ENCODE measurements around the gene ARHGAP22.
"Not testable (repeated sequence)": the region's sequence is repeated elsewhere in the genome, so short reads cannot be mapped to it uniquely, and the experiment has no call there.

Gene ARHGAP22

DNA sequence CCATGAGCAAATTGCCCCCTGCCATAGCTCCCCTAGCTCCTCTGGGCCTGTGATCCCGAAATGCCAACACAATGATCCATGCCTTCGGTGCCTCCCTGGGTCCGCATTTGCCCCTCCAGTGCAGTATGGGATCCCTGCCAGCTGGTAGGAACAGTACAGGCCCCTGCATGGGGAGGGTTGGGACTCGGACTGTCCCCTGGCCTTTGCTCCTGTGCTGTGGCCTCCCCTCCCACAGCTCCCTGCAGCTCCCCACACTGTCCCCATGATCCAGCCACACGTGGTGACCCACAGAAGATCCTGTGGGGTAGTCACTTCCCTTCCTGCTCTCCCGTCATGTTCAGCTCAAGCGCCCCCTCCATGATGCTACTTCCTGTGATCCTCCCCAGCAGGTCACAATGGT is 158.1 kb downstream of the ARHGAP22 start:
- DNase-seq, result no peak

DNA sequence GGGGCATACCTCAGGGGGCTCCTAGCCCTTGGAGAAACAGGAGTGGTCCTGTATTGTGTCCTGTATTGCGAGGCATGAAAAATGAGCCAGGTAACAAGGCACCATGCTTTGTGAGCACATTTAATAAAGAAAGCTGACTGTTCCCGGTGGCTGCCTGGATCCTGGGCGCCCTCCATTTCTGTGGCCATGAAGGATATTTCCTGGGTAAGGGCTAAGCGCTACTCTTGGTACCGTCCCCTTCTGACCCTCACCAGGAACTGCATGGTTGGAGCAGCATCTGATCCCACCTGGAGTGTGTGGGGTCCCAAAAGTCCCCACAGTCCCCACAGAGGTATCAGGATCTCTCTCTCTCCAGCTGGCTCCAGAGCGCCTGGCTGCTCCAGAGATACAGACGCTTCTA is 158.9 kb downstream of the ARHGAP22 start:
- DNase-seq, result no peak

DNA sequence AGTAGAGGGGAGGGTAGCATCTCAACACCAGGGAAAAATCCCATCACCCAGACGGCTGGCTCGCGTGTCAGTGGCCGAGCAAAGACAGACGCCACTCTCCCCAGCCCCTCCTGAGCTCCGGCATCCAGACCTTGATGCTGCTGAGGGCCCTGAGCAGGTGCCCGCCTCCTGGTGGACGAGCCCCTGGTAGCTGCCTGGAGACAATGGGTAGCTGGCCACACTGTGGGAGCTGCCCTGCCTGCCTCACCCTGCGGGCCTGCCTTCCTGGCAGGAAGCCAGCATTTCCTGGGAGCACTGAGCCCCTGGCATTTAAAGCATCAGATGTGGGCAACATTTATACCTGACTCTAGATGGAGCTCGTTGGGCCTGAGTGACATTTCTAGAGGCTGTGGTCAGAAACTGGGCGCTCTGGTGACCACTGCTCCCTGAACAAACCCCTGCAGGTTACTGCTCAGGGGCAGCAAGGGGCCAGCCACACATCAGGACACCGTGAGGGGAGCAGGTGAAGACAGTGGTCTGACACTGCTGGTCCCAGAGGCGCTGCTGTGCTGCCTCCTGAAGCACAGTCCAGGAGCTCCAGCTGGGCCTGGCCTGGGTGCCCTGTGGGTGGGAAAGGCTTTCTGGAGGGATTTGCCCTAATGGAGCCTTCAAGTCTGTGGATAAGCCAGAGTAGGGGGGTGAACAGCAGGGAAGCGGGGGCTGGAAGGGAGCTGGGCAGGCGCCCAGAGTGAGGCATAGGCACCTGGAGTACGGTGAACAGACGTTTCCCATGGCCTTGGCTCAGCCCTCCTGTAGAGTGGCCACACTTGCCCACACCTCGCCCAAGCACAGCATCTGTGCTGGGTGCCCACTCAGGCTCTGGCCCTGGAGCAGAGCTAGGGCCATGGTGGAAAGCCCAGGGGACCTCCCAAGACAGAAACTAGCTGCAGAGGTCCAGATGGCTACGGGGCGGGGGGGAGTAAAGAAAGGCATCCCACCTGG is 159.7 kb downstream of the ARHGAP22 start:
- no peak for DNase-seq

DNA sequence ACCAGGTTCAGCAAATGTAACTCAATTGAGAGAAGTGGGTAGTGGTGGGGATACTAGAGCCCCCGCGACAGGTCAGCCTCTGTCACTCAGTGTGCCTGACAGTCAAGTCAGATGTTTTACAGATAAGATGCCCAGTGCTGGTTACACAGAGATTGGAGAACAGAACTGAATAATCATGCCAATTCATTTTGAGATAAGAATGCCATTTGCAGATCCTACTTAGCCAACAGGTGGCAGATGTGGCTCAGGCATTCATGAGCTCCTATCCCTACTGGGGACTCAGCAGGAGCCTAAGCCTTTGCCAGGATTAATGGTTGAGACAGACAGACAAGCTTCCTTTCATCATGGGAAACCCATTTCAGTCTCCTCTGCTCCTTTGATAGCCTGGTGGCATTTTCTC is 160.6 kb downstream of the ARHGAP22 start:
- DNase-seq, result no peak

DNA sequence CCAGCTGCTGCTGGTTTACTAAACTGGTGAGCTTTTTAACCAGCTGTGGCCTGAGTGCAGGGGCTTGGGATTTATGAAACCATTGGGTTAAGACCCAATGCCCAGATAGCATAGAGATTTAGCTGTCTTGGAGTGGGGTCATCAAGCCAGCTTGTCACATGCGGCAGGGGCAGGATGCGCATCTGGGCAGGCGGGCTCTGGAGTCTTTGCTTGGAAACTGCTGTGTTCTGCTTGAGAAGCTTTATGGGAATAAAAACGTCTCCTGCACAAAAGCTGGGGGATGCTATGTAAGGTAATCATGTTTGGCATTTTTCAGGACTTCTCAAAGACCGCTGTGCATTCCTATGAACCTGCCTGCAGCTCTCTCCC is 162.1 kb downstream of the ARHGAP22 start:
- DNase-seq, result no peak

DNA sequence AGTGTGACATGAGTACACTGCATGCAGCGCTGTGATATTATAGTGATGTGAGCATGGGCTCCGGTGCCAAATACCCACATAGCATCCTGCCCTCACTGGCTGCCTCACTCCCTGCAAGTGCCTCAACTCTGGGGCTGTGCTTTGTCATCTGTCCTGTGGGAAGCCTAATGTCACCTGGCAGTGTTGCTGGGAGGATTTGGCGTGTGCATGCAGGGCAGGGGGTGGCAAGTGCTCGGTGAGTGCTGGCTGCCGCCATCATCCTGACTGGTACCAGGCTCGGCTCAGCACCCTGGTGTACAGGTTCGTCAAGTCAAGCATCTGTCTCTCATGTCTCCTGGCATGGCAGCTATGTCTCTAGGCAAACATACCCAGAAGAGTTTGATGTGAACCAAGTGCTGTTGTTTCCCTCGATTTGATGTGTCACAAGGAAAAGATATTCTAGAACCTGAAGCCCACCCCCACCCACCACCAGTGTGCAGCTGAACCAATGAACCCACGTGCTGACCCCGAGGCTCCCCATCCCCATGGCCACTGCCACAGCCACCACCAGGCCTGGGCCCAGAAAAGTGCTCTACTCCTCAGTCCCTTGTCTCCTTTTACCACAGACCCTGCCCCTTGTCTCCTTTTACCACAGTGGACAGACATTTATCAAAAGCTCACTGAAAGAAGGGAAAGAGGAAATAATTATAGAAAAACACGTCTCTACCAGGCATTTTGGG is 162.6 kb downstream of the ARHGAP22 start:
- DNase-seq, result no peak

DNA sequence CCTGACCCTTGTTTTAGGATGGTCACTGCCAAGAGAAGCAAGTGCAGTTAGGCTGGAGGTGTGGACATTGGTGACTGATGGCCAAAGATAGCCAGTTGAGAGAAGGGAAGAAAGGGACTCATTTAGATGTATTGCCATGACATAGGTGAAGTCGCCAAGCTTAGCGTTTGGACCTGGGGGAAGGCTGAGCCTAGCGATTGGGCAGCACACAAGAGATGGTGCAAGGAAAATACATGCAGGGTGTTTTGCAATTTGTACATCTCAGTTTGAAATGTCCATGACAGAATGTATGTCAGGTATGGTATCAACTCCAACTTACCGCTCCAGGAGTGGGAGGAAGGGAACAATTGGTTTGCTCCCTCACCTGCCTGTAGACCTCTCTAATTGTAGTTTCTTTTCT is 164.1 kb downstream of the ARHGAP22 start:
- no peak for DNase-seq

DNA sequence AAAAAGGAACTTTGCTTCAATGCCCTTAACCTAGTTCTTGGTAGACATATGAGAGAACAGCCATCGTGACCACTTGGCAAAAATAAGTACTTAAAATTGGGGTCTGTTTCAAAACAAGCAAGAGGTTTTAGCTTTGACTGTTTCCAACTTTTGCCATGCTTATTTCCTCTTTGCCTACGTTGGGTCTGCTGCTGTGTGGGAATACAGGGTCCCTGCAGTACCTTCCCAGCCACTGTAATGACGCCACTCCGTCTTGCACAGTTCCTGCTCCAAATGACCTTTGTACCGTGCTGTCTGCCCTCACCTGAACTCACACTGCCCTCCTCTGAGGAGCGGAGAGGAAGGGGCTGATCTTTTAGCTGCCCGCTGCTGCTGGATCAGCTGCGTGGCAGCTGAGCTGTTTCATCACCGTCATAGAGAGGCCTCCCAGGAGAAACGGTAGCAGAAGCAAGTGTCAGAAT is 165.3 kb downstream of the ARHGAP22 start:
- DNase-seq, result no peak

DNA sequence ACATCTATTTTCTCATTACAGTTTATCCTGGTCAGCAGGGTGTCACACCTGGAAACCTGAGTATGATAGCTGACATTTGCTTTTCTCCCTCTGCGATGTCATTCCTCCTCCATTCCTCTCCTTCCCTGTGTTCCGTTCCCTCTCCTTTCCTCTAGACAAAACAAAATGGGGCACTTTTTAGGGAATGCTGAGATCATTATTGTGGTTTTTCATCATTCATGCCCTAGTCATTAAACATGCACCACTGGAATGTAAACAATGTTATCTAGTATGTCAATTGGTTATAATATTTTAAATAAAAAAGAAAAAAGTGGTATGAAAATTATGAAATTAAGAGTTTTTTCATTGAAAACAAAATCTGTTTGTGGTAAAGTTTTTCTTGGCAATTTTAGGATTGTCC is 165.8 kb downstream of the ARHGAP22 start:
- no peak for DNase-seq

DNA sequence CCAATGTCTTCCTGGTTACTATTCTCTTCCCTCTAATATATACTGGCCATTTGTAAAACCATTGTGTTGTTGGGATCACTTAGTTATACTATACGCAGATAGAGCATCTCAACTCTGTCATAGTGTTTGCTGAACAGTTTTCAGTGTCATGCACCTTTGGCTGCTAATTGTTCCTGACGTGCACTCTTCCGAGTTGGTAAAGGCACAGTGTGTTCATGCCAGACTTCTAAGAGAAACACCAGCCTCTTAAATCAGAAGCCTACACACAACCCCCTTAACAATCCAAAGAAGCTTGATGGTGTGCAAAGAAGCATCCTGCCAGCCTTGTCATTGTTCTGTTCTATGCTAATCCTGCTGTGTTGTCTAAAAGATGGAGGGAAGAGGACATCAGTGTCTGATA is 167.3 kb downstream of the ARHGAP22 start:
- DNase-seq, result no peak

DNA sequence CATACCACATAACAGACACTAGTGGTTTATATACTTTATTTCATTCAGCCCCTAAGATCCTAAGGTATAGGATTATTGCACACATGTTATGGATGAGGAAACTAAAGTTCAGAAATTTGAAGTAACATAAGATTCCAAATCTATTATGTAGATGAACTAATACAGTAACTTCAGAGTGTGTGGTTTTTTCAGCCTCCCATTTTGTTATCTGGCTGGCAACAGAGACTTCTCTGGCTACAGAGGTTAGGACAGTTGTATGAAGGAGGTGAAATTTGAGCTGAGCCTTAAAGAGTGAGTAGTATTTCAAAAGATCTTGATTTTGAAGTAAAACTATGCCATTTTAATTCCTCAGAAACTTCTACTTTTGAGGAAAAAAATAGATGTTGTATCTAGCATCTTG is 173.0 kb downstream of the ARHGAP22 start:
- DNase-seq, result no peak

DNA sequence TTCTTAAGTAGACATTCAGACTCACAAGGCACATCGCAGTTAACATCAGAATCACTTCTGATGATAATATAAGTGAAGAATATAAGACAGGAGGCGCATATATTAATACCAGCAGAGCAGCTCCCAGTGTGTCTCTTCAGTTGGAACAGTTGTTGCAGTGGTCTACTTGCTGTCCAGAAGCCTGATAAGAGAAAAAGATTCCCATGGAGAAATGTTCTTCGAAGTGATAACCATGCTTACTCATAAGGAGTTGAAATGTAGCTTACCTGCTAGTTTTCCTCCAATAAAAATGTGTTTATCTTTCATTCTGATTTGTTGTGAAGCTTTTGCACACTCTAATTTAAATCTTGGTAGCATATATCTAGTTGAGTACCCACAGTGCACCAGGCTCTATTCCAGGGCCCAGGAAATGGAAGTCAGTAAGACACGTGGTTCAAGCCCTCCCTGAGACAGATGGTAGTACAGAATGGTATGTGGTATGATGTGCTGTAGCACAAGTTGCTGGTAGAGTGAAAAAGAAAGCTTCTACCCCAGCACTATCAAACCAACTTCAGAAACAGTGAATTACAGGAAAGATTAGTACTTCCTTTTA is 174.4 kb downstream of the ARHGAP22 start:
- DNase-seq, result no peak

DNA sequence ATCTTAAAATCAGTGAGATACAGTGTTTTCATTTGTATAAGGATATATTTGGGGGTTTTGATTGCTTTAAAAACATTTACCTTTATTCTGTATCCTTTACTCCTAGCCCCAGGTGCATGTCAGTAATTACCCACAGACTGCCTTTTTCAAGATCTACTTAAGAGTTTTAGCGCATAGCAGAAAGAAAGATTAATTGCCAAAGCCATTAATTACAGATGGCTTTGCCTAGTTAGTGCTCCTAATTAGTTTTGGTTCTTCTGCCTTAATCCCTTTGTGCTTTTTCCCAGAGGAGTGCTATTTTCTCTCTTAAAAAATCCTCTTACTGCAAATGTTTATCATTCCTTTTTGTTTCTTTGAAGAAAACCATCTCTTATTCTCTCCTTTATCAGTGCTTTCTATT is 175.6 kb downstream of the ARHGAP22 start:
- no peak for DNase-seq

DNA sequence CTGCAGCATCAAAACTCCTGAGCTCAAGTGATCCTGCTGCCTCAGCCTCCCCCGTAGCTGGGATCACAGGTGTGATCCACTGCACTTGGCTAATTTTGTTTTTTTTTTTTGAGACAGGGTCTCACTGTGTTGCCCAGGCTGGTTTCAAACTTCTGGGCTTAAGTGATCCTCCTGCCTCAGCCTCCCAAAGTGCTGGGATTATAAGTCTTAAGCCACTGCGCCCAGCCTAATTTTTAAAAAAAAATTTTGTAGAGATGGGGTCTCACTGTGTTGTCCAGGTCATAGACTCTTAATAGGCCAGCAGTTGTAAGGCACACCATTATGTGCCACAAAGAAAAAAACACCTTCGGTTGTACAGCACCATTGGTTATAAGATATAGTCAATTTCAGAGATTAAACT is 176.0 kb downstream of the ARHGAP22 start:
- no peak for DNase-seq

DNA sequence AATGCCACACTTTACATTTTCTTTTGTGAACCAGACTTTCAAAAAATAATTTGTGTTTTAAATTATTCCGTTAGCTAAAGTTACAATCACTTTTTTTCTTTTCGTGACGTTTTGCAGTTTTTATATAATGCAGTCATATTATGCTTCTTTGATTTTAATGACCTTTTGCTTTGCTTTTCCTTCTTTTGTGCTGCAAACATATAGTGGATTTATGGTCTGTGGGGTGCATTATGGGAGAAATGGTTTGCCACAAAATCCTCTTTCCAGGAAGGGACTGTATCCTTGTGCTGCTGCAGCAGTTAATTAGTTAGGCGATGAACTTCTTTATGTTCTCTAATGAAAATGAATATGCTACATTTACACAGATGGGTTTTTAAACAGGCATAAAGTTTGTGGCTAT is 181.0 kb downstream of the ARHGAP22 start:
- no peak for DNase-seq

DNA sequence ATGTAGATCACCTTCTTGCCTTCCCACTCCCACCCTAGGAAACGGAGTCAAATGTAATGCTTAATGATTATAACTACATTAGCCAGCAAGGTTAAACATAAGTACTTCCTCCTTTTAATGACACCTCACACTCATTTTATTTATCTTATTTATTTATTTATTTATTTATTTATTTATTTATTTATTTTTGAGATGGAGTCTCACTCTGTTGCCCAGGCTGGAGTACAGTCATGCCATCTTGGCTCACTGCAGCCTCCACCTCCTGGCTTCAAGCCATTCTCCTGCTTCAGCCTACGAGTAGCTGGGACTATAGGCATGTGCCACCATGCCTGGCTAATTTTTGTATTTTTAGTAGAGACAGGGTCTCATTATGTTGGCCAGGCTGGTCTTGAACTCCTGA is 183.0 kb downstream of the ARHGAP22 start:
- not testable (repeated sequence) for DNase-seq

DNA sequence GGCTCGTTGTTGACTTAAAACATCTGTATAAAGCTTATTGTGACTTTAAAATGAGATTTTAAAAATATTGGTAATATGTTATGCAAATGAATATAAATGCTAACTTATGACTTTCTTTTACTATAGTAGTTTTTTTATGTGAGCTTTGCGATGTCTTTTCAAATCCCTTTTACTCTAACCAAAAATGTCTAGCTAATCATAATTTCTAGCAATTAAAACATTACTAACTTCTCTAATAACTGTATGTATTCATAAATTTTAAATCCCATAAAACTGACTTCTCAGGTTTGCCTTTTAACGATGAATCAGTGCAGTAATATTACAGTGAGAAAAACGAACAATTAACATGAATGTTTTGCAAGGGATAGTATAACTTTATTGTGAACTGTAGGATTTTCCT is 185.2 kb downstream of the ARHGAP22 start:
- no peak for DNase-seq

DNA sequence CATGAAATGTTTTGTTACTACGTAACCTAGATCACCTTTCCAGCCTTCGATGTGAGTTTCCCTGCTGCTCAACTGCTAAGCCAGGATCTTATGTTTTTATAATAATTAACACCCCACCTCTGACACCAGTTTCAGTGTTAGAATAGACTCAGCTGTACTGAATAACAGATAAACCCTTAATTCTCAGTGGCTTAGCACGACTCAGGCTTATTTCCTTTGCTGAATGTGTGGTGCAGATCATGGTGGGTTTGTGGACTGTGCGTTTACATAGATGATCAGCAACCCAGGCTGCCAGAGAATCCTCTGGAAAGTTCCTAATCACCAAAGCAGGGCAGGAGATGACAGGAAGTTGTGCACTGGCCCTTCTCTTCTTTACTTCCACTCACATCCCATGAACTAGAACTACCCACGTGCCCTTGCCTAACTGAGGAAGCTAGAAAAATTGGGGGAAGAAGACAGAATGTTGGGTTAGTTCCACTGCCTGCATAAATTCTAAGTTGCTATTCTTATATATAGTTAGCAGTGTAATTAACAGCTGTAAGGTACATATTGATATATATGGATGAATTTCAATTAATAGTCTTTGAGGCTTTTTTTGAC is 186.6 kb downstream of the ARHGAP22 start:
- no peak for DNase-seq

DNA sequence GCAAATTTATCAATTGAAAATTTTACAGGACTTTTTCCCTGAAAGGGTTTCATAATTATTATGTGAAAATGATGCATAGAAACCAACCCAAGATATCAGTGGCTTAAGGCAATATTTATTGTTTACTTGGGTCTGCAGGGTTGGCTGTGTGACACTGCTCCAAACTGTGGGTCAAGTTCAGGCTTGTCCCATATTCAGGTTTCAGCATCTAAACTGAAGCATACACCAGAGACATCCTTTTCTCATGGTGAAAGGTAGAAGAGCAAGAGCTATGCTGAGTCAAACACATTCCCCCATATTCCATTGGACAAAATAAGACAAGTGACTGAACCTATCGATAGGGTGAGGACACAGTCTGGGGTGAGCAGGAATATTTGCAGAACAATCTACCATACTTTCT is 187.5 kb downstream of the ARHGAP22 start:
- DNase-seq, result no peak

DNA sequence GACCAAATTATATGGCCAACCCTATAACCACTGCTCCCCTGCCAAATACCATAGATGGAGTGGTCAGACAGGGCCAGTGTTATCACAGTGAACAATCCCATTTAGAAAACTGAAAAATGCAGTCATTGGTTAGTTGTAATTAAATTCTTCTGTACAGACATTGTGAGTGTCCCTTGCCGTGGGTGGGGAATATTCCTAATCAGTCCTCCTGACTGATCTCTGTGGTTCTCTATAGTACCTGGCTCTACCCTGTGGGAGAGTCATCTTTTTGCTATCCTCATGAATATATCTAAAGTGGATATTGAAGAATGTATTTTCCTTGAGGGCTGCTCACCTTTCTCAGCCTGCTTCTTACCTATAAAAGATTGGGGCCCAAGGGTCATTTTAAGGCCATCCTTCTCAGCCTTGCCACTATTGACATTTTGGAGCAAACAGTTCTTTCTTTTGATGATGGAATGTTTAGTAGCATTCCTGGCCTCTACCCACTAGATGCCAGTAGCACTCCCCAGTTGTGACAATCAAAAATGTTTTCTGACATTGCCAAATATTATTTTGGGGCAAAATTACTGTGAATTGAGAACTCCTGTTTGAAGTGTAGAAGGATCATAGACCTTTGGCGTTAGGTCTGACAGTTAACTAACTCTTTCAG is 188.2 kb downstream of the ARHGAP22 start:
- no peak for DNase-seq

DNA sequence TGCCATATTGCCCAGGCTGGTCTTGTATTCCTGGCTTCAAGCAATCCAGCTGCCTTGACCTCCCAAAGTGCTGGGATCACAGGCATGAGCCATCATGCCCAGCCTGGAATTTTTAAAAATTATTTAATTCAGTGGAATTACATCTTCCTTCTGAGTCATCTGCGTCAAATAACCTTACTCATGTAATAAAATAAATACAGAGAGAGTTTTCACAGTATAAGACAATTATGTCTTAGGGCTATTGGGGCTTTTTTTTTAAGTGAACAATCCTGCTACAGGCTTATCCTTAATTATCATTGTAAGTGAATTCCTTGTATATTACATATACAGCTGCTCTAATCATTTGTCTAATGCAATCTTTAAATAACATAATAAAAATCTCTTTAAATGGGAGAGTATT is 190.1 kb downstream of the ARHGAP22 start:
- no peak for DNase-seq

DNA sequence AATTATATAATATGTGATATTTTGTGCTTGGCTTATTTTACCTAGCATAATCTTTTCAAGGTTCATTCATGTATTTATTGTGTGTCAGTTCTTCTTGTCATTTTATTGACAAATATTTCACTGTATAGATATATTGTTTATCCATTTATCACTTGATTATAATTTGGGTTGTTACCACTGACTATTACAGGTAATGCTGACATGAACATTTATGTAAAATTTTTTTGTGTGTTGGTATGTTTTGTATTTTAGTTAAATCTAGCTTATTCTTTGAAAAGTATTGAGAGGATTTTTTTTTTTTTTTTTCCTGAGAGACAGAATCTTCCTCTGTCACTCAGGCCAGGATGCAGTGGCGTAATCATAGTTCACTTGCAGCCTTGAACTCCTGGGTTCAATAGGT is 190.7 kb downstream of the ARHGAP22 start:
- no peak for DNase-seq

DNA sequence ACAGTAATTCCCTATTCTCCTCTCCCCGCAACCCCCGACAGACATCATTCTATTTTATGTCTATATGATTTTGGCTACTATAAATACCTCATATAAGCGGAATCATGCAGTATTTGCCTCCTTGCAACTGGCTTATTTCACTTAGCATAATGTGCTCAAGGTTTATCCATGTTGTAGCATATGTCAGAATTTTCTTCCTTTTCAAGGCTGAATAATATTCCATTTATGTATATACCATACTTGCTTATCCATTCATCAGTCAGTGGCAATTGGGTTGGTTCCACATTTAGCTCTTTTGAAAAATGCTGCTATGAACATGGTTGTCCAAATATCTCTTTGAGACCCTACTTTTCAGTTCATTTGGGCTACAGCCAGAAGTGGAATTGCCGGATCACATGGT is 191.9 kb downstream of the ARHGAP22 start:
- DNase-seq, result no peak

Measured in SIG-M5 (cell line).